ENCODE measurements around the gene SF1. TPM values are rescaled to one million over a fixed set of nuclear protein-coding genes. Genes with fewer than 3 reads are reported as not detected.

Gene SF1
- total RNA-seq, 1 donor from 2014 or later = 687 TPM

GRCh38 chr11:64723907-64724862 is 54.2 kb downstream of the SF1 start:
- CTCF ChIA-PET = interaction anchor here (1.0 to 1.4 kb wide), 2 partner anchors 36 to 407 kb away, joined by 3 to 6 read pairs; partner anchors contain the start of genes PRDX5 and TRMT112
- peaks cover 22% of the 10 kb centered on the region for H3K4me1 Mint-ChIP-seq
- TF ChIP-seq, protein P1, sequence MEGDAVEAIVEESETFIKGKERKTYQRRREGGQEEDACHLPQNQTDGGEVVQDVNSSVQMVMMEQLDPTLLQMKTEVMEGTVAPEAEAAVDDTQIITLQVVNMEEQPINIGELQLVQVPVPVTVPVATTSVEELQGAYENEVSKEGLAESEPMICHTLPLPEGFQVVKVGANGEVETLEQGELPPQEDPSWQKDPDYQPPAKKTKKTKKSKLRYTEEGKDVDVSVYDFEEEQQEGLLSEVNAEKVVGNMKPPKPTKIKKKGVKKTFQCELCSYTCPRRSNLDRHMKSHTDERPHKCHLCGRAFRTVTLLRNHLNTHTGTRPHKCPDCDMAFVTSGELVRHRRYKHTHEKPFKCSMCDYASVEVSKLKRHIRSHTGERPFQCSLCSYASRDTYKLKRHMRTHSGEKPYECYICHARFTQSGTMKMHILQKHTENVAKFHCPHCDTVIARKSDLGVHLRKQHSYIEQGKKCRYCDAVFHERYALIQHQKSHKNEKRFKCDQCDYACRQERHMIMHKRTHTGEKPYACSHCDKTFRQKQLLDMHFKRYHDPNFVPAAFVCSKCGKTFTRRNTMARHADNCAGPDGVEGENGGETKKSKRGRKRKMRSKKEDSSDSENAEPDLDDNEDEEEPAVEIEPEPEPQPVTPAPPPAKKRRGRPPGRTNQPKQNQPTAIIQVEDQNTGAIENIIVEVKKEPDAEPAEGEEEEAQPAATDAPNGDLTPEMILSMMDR (IDR thresholded peaks at IDR 0.05) = no peak
- intact Hi-C loops (cut with micrococcal nuclease) = loop anchor here (1.0 to 2.0 kb wide), 6 partner anchors 19 to 419 kb away; partner anchors contain the start of genes ESRRA and PRDX5
- DNase-seq = no peak
- peak; percentile 59 for ATAC-seq (ENCODE audit: low read depth)
- peak overlapping the region; percentile 81 for H3K4me3 Mint-ChIP-seq
- H3K36me3 Mint-ChIP-seq (ENCODE audit: low read depth) = peaks cover 26% of the 10 kb centered on the region
- H3K27ac Mint-ChIP-seq = peak overlapping the region; percentile 76
- H3K9me3 Mint-ChIP-seq = no peaks in the 10 kb centered on the region
- peaks cover 24% of the 10 kb centered on the region for H3K27me3 Mint-ChIP-seq
- POLR2A ChIA-PET = no interaction called here

DNA sequence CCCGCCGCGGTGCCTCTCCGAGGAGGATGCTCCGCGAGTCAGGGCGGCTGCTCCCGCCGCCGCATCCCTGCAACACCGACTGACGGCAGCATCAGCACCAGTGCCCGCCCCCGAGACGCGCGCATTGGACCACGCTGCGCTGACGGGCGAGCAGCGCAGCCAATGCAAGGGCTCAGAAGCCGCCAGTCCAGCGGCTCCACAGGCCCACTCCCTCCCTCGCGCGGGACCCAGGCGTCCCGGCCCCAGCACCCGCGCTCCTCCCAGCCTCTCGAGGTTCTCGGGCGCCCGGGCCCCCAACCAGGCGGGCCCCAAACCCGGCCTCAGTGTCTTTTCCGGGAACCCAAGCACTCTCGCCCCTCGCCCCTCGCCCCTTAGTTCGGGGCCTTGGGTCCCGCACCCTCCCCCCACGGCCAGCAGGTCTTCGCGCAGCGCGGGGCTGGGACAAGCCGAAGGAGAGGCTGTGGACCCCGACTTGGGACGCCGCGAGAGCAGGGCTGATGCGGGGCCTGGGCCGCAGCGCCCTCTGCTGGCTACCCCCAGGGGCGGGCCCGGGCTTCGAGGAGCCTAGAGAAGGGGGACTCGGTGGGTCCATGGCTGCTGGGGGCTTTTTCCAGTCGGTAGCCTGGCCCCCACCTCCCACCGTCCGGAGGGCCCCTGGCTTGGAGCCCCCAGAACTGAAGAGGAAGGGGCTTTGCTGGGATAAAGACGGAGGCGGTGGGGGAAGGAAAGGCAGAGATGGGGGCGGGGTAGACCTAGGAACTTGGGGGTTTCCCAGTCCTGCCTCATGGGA is 55.0 kb downstream of the SF1 start, which contains the start of gene NRXN2:
NRXN2 (minus strand) TSS at position 81 of the 790 bp plus-strand sequence. CDS start 9,498 bp downstream, outside the sequence.
- ATAC-seq (ENCODE audit: low read depth) (peak; percentile 89), DNase-seq (peak; percentile 88)
- CTCF ChIA-PET = interaction anchor here (1.0 to 2.0 kb wide), 3 partner anchors 34 to 406 kb away, joined by 3 to 8 read pairs (median 6); partner anchors contain the start of genes PRDX5 and TRMT112
- H3K4me1 Mint-ChIP-seq = peaks cover 22% of the 10 kb centered on the region
- TF ChIP-seq, protein P1 (IDR thresholded peaks at IDR 0.05) = peak; percentile 64
- H3K4me3 Mint-ChIP-seq = peak within 1 kb of the TSS; percentile 81
- no peaks in the 10 kb centered on the region for H3K9me3 Mint-ChIP-seq
- H3K36me3 Mint-ChIP-seq (ENCODE audit: low read depth) = peaks cover 19% of the 10 kb centered on the region
- peaks cover 30% of the 10 kb centered on the region for H3K27me3 Mint-ChIP-seq
- H3K27ac Mint-ChIP-seq = peak within 1 kb of the TSS; percentile 76
- POLR2A ChIA-PET = interaction anchor here (0.6 to 1.6 kb wide), 5 partner anchors 19 to 957 kb away, joined by 3 to 6 read pairs (median 3); no protein-coding TSS in a partner anchor
- intact Hi-C loops (cut with micrococcal nuclease) = loop anchor here (1.0 to 2.0 kb wide), 6 partner anchors 20 to 418 kb away; partner anchors contain the start of genes ESRRA and PRDX5

DNA sequence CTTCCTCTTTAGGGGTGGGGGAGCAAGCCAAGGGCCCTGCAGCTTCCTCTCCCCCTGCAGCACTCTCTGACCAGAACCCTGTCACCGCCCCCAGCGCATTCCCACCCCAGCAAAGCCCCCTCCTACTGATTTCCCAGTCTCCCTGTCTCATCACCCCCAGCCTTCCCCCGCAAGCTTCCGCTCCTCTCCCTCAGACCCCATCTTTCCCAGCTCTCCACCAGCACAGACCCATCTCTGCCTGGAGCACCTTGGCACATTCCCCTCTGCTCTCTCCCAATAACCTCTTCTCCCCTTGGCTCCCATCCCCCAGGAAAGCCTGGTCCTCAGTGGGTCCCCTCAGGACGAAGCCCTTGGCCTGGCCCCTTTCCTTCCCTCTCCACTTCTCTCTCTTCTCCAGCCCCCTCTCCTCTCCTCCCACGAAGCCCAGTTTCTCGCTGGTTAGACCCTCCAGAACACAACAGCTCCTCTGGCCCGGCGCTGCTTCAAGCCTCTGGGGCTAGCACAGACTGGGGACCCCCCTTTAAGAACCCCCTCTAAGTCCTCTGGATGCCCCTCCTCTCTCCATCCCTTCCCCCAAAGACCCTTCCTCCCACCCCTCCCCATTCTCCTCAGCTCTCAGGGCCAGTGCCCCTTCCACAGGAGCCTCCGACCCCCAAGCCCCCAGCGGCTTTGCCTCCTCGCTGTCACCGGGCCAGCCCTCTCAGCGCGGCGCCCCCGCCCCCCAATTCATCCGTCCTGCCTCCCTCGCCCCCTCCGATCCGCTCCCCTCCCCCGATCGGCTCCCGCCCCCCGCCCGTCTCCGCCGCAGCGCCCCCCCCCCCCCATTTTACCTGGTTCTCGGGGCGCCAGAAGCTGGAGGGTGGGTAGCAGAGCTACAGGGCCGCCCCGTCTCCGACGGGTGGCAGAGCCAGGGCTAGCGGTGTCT is 55.9 kb downstream of the SF1 start:
- intact Hi-C loops (cut with micrococcal nuclease) = loop anchor here (1.0 to 2.0 kb wide), 6 partner anchors 21 to 417 kb away; partner anchors contain the start of genes ESRRA and PRDX5
- ChIA-PET POLR2A (interaction anchor here (0.5 to 1.6 kb wide), 7 partner anchors 20 to 956 kb away, joined by 3 to 13 read pairs (median 3); no protein-coding TSS in a partner anchor), CTCF (interaction anchor here (0.9 to 2.0 kb wide), 2 partner anchors 33 to 367 kb away, joined by 3 to 8 read pairs; no protein-coding TSS in a partner anchor)
- no peak for ATAC-seq (ENCODE audit: low read depth)
- peaks cover 11% of the 10 kb centered on the region for H3K36me3 Mint-ChIP-seq (ENCODE audit: low read depth)
- peaks cover 22% of the 10 kb centered on the region for H3K4me1 Mint-ChIP-seq
- no peak for DNase-seq
- no peaks in the 10 kb centered on the region for H3K9me3 Mint-ChIP-seq
- H3K27ac Mint-ChIP-seq = no peak overlapping the region
- peaks cover 38% of the 10 kb centered on the region for H3K27me3 Mint-ChIP-seq
- H3K4me3 Mint-ChIP-seq = peak overlapping the region; percentile 28
- TF ChIP-seq, protein P1 (IDR thresholded peaks at IDR 0.05) = no peak

DNA sequence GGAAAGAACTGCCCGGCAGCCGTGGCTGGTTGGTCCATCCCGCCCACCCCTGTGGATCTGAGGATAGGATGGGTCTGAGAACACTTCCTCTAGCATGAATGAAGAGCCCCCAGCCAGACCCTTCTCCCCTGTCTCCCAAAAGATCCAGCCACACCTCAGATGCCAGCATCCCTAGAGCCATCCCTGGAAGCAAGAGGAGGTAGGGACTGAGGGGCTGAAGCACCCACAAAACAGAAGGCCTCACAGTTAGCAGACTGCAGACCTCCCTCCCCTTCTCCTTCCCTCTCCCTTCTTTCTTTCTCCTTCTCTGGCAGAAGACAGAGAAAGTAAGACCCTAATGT is 57.0 kb downstream of the SF1 start:
- Mint-ChIP-seq H3K9me3 (no peaks in the 10 kb centered on the region), H3K36me3 (ENCODE audit: low read depth) (no peaks in the 10 kb centered on the region), H3K27me3 (peaks cover 46% of the 10 kb centered on the region), H3K4me3 (no peak overlapping the region), H3K27ac (no peak overlapping the region), H3K4me1 (peaks cover 20% of the 10 kb centered on the region)
- ATAC-seq (ENCODE audit: low read depth) (no peak), DNase-seq (no peak)
- ChIA-PET CTCF (interaction anchor here (2.0 kb wide), 1 partner anchor 32 kb away, joined by 8 read pairs; no protein-coding TSS in a partner anchor), POLR2A (interaction anchor here (1.6 to 1.8 kb wide), 2 partner anchors 22 to 33 kb away, joined by 3 to 5 read pairs; no protein-coding TSS in a partner anchor)
- intact Hi-C loops (cut with micrococcal nuclease) = no loop called here
- TF ChIP-seq, protein P1 (IDR thresholded peaks at IDR 0.05) = no peak

Measured in activated B cell treated with CpG ODN at 0.5 μM for 24 hours (primary cell).